ENCODE data around the gene MBTD1. TPM values are rescaled to one million over a fixed set of nuclear protein-coding genes. Genes with fewer than 3 reads are reported as not detected.

The MBTD1 gene
- total and polyA plus RNA-seq, 9 of the 15 experiments (the other 6 are each of a cell fraction or from before 2014, with no cell fraction given), result 2.1 to 26.3 (median 13.3) TPM

GRCh38 chr17:51144266-51145022, 115.4 kb downstream of the MBTD1 start (continued):
- TF ChIP-seq ZNF589 (CRISPR knock-in tag; IDR thresholded peaks at IDR 0.05; ENCODE audit: low read depth) (no peak), ZBED1 (IDR thresholded peaks at IDR 0.05) (no peak), ZNF277 (CRISPR knock-in tag; IDR thresholded peaks at IDR 0.05; ENCODE audit: borderline replicate concordance) (no peak), MAZ (CRISPR knock-in tag; conservative IDR thresholded peaks at IDR 0.05 in 1 of 2, IDR thresholded peaks at IDR 0.05 in 1 of 2) (no peak), CGGBP1 (CRISPR knock-in tag; IDR thresholded peaks at IDR 0.05) (no peak), KAT7 (CRISPR knock-in tag; IDR thresholded peaks at IDR 0.05; ENCODE audit: borderline replicate concordance) (no peak)

- no peaks in the 10 kb centered on the region for H3K27me3 ChIP-seq (ENCODE audit: control insufficient read depth in 2 of 2, insufficient read depth in 2 of 2, low read length in 2 of 2)
- intact Hi-C loops (cut with micrococcal nuclease), result no loop called here
- 55% methylated on average over 2 of the region's 2 CpGs for WGBS (ENCODE audit: insufficient coverage, low coverage, missing lambda C conversion rate)
- H3K27ac ChIP-seq (ENCODE audit: extremely low read depth, low read depth, low read length), result no peak overlapping the region
- ATAC-seq, result no peak
- H3K4me2 ChIP-seq (ENCODE audit: insufficient read depth, low read length), result no peak overlapping the region
- H3K4me1 ChIP-seq (replicated peaks in 1 of 2; ENCODE audit: control insufficient read depth in 2 of 2, insufficient read depth in 2 of 2, low read length in 2 of 2), result peaks cover 0 to 5% of the 10 kb centered on the region in 2 experiments; a peak in 2 of 5 replicates
- no TSS peak for BruUV-seq (replicated peaks)
- POLR2A ChIA-PET, result interaction anchor here (0.6 to 1.6 kb wide), 4 partner anchors 9 to 663 kb away, joined by 3 to 7 read pairs (median 3); partner anchors contain the start of gene NME1
- CTCF ChIA-PET (ENCODE audit: low intra/inter-chr PET ratio), result no interaction called here
- in situ Hi-C loops (cut with MboI), result no loop called here
- no peak overlapping the region for H3K4me3 ChIP-seq
- no peaks in the 10 kb centered on the region for H3K9me3 ChIP-seq (replicated peaks; ENCODE audit: control insufficient read depth, insufficient read depth, low read depth, low read length)
- TF ChIP-seq KDM1A (IDR thresholded peaks at IDR 0.05) (peak; percentile 59 to 62; a peak in 3 of 4 replicates), LEF1 (IDR thresholded peaks at IDR 0.05) (0 out of 2 replicates have a peak, but pooled peaks have one; percentile 30), ZNF583 (CRISPR knock-in tag; IDR thresholded peaks at IDR 0.05) (no peak), ZBTB12 (CRISPR knock-in tag; IDR thresholded peaks at IDR 0.05) (no peak)
- no peaks in the 10 kb centered on the region for H3K36me3 ChIP-seq (ENCODE audit: control insufficient read depth, insufficient read depth, low read length)
- no peak overlapping the region for H2AFZ ChIP-seq (ENCODE audit: low read depth, low read length)
- no peaks in the 10 kb centered on the region for H4K20me1 ChIP-seq (replicated peaks; ENCODE audit: control insufficient read depth, insufficient read depth, low read length)
- H3K9ac ChIP-seq (ENCODE audit: insufficient read depth in 1 of 2, low read depth in 2 of 2, low read length in 2 of 2), result no peak overlapping the region
- no peaks in the 10 kb centered on the region for H3K9me1 ChIP-seq (ENCODE audit: control insufficient read depth, insufficient read depth, low read length)
- FAIRE-seq, result no peak
- H3K79me2 ChIP-seq (ENCODE audit: control insufficient read depth, insufficient read depth, low read length), result no peaks in the 10 kb centered on the region
- DNase-seq (ENCODE audit: extremely low read depth in 1 of 4, low spot score in 3 of 4), result no peak
Measured at GRCh38 chr17:51142597-51142996, 117.3 kb downstream of the MBTD1 start.
